Retinal pigment epithelial cell (primary cell): ENCODE data around the gene SMAD4.
"Not testable (repeated sequence)": the region's sequence is repeated elsewhere in the genome, so short reads cannot be mapped to it uniquely, and the experiment has no call there.

ENCODE experiments used
- DNase-seq: peaks from one replicate; pipeline ENCODE4 v3.0.0-alpha.2; 2010; ENCODE audit warnings: low read depth
- H3K4me3 ChIP-seq: 2 replicates; pipeline ENCODE4 v1.5.1; 2011; ENCODE audit warnings: mild to moderate bottlenecking, low read length, control low read depth, moderate library complexity
- TF ChIP-seq, protein P1 (sequence below): conservative IDR thresholded peaks from 2 replicates; pipeline ENCODE4 v1.5.1; 2011; ENCODE audit warnings: low read depth, low read length, control low read depth, inconsistent platforms

Gene SMAD4

GRCh38 chr18:50989711-50990110 lies 40.3 kb upstream of the SMAD4 start:
- no peak overlapping the region for H3K4me3 ChIP-seq
- TF ChIP-seq, protein P1, sequence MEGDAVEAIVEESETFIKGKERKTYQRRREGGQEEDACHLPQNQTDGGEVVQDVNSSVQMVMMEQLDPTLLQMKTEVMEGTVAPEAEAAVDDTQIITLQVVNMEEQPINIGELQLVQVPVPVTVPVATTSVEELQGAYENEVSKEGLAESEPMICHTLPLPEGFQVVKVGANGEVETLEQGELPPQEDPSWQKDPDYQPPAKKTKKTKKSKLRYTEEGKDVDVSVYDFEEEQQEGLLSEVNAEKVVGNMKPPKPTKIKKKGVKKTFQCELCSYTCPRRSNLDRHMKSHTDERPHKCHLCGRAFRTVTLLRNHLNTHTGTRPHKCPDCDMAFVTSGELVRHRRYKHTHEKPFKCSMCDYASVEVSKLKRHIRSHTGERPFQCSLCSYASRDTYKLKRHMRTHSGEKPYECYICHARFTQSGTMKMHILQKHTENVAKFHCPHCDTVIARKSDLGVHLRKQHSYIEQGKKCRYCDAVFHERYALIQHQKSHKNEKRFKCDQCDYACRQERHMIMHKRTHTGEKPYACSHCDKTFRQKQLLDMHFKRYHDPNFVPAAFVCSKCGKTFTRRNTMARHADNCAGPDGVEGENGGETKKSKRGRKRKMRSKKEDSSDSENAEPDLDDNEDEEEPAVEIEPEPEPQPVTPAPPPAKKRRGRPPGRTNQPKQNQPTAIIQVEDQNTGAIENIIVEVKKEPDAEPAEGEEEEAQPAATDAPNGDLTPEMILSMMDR, result no peak
- DNase-seq, result no peak

DNA sequence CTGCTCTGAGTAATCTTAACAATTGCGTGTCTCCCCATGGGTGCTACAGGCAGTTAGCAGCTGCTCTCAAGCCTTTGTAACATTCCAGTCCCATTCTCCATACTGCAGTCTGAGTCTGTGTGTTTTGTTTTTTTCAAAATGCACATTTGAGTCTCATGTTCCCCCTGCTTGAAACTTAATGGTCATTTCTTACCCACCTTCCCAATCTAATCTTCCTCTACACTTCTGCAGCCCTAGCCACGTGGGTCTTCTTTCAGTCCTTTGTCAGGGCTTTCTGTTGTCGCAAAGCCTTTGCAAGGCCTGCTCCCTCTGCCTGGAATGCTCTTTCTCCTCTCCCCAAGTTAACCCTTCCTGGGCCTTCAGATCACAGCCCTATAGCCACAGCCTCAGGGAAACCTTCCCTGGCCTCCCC lies 37.7 kb upstream of the SMAD4 start:
- TF ChIP-seq, protein P1, result no peak
- no peak for DNase-seq
- no peak overlapping the region for H3K4me3 ChIP-seq

GRCh38 chr18:50994031-50994430 lies 36.0 kb upstream of the SMAD4 start:
- TF ChIP-seq, protein P1, result no peak
- no peak overlapping the region for H3K4me3 ChIP-seq
- DNase-seq, result no peak

- not testable (repeated sequence) for H3K4me3 ChIP-seq, DNase-seq
Measured at GRCh38 chr18:51003174-51003573, 26.8 kb upstream of the SMAD4 start.

DNA sequence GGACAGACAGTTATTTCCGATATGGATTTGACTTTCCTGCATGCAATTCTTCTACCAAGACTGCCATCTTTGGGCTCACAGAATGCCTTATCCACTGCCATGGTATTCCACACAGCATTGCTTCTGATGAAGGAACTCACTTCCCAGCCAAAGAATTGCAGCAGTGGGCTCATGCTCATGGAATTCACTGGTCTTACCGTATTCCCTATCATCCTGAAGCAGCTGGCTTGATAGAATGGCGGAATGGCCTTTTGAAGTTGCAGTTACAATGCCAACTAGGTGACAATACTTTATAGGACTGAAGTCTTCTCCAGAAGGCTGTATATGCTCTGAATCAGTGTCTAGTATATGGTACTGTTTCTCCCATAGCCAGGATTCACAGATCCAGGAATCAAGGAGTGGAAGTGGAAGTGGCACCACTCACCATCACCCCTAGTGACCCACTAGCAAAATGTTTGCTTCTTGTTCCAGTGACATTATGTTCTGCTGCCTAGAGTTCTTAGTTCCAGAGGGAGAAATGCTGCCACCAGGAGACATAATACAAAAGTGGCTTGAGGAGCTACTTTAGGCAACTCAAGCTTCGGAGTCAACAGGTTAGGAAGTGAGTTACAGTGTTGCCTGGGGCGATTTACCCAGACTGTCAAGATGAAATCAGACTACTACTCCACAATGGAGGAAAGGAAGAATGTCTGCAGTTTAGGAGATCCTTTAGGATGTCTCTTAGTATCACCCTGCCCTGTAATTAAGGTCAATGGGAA lies 23.8 kb upstream of the SMAD4 start:
- DNase-seq, result no peak
- H3K4me3 ChIP-seq, result no peak overlapping the region
- TF ChIP-seq, protein P1, result no peak

GRCh38 chr18:51006948-51007789 lies 22.8 kb upstream of the SMAD4 start:
- DNase-seq, result no peak
- TF ChIP-seq, protein P1, result no peak
- no peak overlapping the region for H3K4me3 ChIP-seq

DNA sequence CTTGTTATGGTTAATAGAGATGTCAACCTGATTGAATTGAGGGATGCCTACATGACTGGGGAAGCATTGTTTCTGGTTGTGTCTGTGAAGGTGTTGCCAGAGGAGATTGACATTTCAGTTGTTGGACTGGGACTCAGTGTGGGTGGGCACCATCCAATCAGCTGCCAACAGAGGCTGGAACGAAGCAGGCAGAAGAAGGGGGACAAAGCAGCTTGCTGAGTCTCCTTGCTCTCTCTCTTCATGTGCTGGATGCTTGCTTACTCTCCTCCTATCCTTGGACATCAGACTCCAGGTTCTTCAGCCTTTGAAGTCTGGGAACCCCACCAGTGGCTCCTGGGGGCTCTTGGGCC lies 22.2 kb upstream of the SMAD4 start:
- TF ChIP-seq, protein P1, result no peak
- H3K4me3 ChIP-seq, result no peak overlapping the region
- no peak for DNase-seq
